K562 (cell line): Measurements from ENCODE around the gene NPAS3. TPM values are rescaled to one million over a fixed set of nuclear protein-coding genes. Genes with fewer than 3 reads are reported as not detected.

Source experiments
- ATAC-seq: fragments of 200-7000 bp; cut with Tn5 transposase; 3 replicates; pipeline ENCODE4 v1.9.1; 2020; ENCODE audit warnings: moderate library complexity
- BruUV-seq: library from RNA; stranded (reverse); fragments of 400-500 nt; replicated peaks from 2 replicates; lab custom pipeline; 2021; lab: Mats Ljungman, UMichigan
- CTCF ChIA-PET: fragments of 300-600 bp; formaldehyde crosslinking; extraction: SDS; loops from one replicate; lab custom pipeline; 2021; ENCODE audit warnings: low intra/inter-chr PET ratio; lab: Yijun Ruan, JAX
- POLR2A ChIA-PET: fragments of 300-600, 350-650 bp; sonication (Branson Sonifier 250); formaldehyde crosslinking; extraction: SDS; loops from one replicate; lab custom pipeline; 2021; ENCODE audit warnings: antibody characterized with exemption, inconsistent platforms; lab: Yijun Ruan, JAX
- DNase-seq, 4 experiments: peaks; one replicate each; pipeline versions ENCODE4 v3.0.0 to v3.0.0-alpha.2; 2011 to 2018; ENCODE audit warnings: low spot score in 3 of 4, mixed read lengths in 3 of 4; ENCODE audit errors: extremely low read depth in 1 of 4
- FAIRE-seq: peaks from 2 replicates; lab custom pipeline; 2011; peaks lifted over from hg19 to GRCh38; lab: Jason Lieb, UNC
- H2AFZ ChIP-seq: 2 replicates; pipeline ENCODE4 v1.6.0; 2011; ENCODE audit warnings: low read depth, low read length, control low read depth, inconsistent platforms
- H3K27ac ChIP-seq: fragments of 200-600 bp; 3 replicates; pipeline ENCODE4 v1.8.0; 2011; ENCODE audit warnings: low read depth, mild to moderate bottlenecking, control low read depth, inconsistent platforms, low read length, moderate library complexity, mixed read lengths; ENCODE audit errors: extremely low read depth
- H3K27me3 ChIP-seq, 2 experiments: fragments of 300-600 bp in 1 of 2; 2 replicates in 1 of 2; 3 replicates in 1 of 2; pipeline versions ENCODE4 v1.6.0 to v1.8.0; 2011; ENCODE audit warnings: inconsistent platforms in 2 of 2, low read length in 2 of 2, mild to moderate bottlenecking in 1 of 2, mixed read lengths in 1 of 2, moderate library complexity in 1 of 2; ENCODE audit not compliant: control insufficient read depth in 2 of 2, insufficient read depth in 2 of 2
- H3K36me3 ChIP-seq: fragments of 300-600 bp; 3 replicates; pipeline ENCODE4 v1.8.0; 2011; ENCODE audit warnings: mild to moderate bottlenecking, low read length, inconsistent platforms; ENCODE audit not compliant: control insufficient read depth, insufficient read depth
- H3K4me1 ChIP-seq, 2 experiments: fragments of 200-600 bp in 1 of 2; replicated peaks in 1 of 2; 2 replicates in 1 of 2; 3 replicates in 1 of 2; pipeline versions ENCODE4 v1.5.1 to v1.8.0; 2011; ENCODE audit warnings: inconsistent platforms in 2 of 2, low read length in 2 of 2, mild to moderate bottlenecking in 1 of 2, mixed read lengths in 1 of 2, moderate library complexity in 1 of 2; ENCODE audit not compliant: control insufficient read depth in 2 of 2, insufficient read depth in 2 of 2
- H3K4me2 ChIP-seq: 2 replicates; pipeline ENCODE4 v1.6.1; 2011; ENCODE audit warnings: low read length, control low read depth, inconsistent platforms, mixed read lengths; ENCODE audit not compliant: insufficient read depth
- H3K4me3 ChIP-seq: fragments of 200-600 bp; sonication (generic), shearing (Covaris generic); 2 replicates; pipeline ENCODE4 v1.5.1; 2016; ENCODE audit warnings: control low read depth, inconsistent platforms
- H3K79me2 ChIP-seq: fragments of 200-600 bp; 3 replicates; pipeline ENCODE4 v1.8.0; 2011; ENCODE audit warnings: low read length, inconsistent platforms; ENCODE audit not compliant: control insufficient read depth, insufficient read depth
- H3K9ac ChIP-seq, 2 experiments: 2 replicates each; pipeline versions ENCODE4 v1.6.0 to v1.6.1; 2011; ENCODE audit warnings: low read depth in 2 of 2, low read length in 2 of 2, control low read depth in 1 of 2, inconsistent platforms in 1 of 2, mild to moderate bottlenecking in 1 of 2, mixed read lengths in 1 of 2; ENCODE audit not compliant: insufficient read depth in 1 of 2
- H3K9me1 ChIP-seq: one replicate; pipeline ENCODE4 v1.6.0; 2011; ENCODE audit warnings: inconsistent platforms, mild to moderate bottlenecking, low read length, moderate library complexity; ENCODE audit not compliant: control insufficient read depth, insufficient read depth
- H3K9me3 ChIP-seq: replicated peaks from 2 replicates; pipeline ENCODE4 v1.5.1; 2011; ENCODE audit warnings: low read depth, low read length, inconsistent platforms; ENCODE audit not compliant: control insufficient read depth, insufficient read depth
- H4K20me1 ChIP-seq: replicated peaks from 2 replicates; pipeline ENCODE4 v1.6.1; 2011; ENCODE audit warnings: low read length, inconsistent platforms, mixed read lengths; ENCODE audit not compliant: control insufficient read depth, insufficient read depth
- RFX5 ChIP-seq: IDR thresholded peaks from 2 replicates; pipeline ENCODE4 v1.6.1; 2011; ENCODE audit warnings: low read depth, mild to moderate bottlenecking, improper control_type of control experiment, low read length
- TCF3 ChIP-seq: sonication (generic); formaldehyde crosslinking; IDR thresholded peaks from 2 replicates; pipeline ENCODE4 v1.4.0; 2020; ENCODE audit warnings: mild to moderate bottlenecking, missing genetic modification reagents
- ZNF316 ChIP-seq: fragments of 450-650 bp; IDR thresholded peaks from 2 replicates; pipeline ENCODE4 v1.6.1; 2016
- ZNF668 ChIP-seq: fragments of 250-450 bp; sonication (Bioruptor Pico); IDR thresholded peaks from 2 replicates; pipeline ENCODE4 v1.8.0; 2022; ENCODE audit warnings: mild to moderate bottlenecking, inconsistent platforms
- WGBS: fragments of 100-300 bp; shearing (Covaris generic); methylation state at CpG from one replicate; pipeline ENCODE4 v1.1.6; 2016; ENCODE audit warnings: low coverage, mixed read lengths; ENCODE audit not compliant: insufficient coverage; ENCODE audit errors: missing lambda C conversion rate; 5-methylcytosine and 5-hydroxymethylcytosine counted together
- in situ Hi-C: fragments of 300-500 bp; cut with MboI; formaldehyde crosslinking; loops from 4 replicates; pipeline ENCODE4 v1.15.0; 2018; ENCODE audit warnings: inconsistent platforms, mixed read lengths
- intact Hi-C: fragments of 100-400 bp; cut with micrococcal nuclease; formaldehyde crosslinking; loops from 2 replicates; pipeline ENCODE4 v1.14.2; 2022
- polyA plus RNA-seq, 8 experiments: library from polyadenylated mRNA; depleted of rRNA in 4 of 8; stranded (reverse) in 5 of 8; unstranded in 3 of 8; fragments of >200 nt; fragmentation: Nextera tagmentation in 2 of 8; fragmentation: Illumina TruSeq in 1 of 8; extraction: Ambion mirVana in 2 of 8; extraction: Trizol in 1 of 8; gene quantifications; 2 replicates each; pipeline versions ENCODE4 v1.2.1 to v1.2.3, GENCODE V29; 2011 to 2014; ENCODE audit warnings: inconsistent platforms in 1 of 8, missing spikeins in 1 of 8
- total RNA-seq, 7 experiments: library from RNA; depleted of rRNA in 6 of 7; stranded (reverse); fragments of >200 nt in 6 of 7; fragmentation: Illumina TruSeq in 2 of 7; extraction: Trizol in 2 of 7; gene quantifications; 2 replicates each; pipeline versions ENCODE4 v1.2.1 to v1.2.3, GENCODE V29; 2011 to 2021; ENCODE audit warnings: low replicate concordance in 1 of 7
- TF ChIP-seq, protein P1 (sequence below), 2 experiments: fragments of 250-450 bp in 1 of 2; fragments of 450-650 bp in 1 of 2; sonication (Bioruptor Pico) in 1 of 2; IDR thresholded peaks; 2 replicates each; pipeline versions ENCODE4 v1.6.1 to v1.8.0; 2016 to 2021; ENCODE audit warnings: mild to moderate bottlenecking in 2 of 2, moderate library complexity in 2 of 2, missing compliant biosample characterization in 1 of 2, missing genetic modification characterization in 1 of 2

The NPAS3 gene
- total and polyA plus RNA-seq, 9 of the 15 experiments (the other 6 are each of a cell fraction or from before 2014, with no cell fraction given), result 0.04 TPM; not detected in 8

DNA sequence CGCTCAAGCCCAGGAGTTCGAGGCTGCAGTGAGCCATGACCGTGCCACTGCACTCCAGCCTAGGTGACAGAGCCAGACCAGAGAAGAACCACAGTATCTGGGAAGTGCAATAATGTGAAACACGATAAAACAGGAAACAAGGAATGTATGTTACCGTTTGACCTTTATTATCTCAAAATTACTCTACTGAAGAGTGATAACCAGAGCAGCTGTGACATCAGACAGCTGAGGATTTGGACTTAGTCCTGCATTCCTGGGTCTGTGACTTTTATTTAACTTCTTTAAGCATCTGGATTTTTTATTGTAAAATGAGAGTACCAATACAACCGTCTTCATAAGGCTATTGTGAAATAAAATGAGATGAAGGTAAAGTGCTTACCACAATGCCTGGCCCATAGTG, 806.5 kb downstream of the NPAS3 start:
- no peaks in the 10 kb centered on the region for H3K36me3 ChIP-seq
- no peaks in the 10 kb centered on the region for H3K27me3 ChIP-seq
- no peak overlapping the region for H3K4me2 ChIP-seq
- no peak for TF ChIP-seq TCF3 (CRISPR knock-in tag)
- TF ChIP-seq, protein P1, sequence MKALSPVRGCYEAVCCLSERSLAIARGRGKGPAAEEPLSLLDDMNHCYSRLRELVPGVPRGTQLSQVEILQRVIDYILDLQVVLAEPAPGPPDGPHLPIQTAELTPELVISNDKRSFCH (CRISPR knock-in tag; IDR thresholded peaks at IDR 0.05), result no peak
- TF ChIP-seq, protein P1 (tag; IDR thresholded peaks at IDR 0.05), result peak; percentile 68; the same call in 1 of the 2 replicates
- TF ChIP-seq ZNF668 (CRISPR knock-in tag), result no peak
- H3K9me3 ChIP-seq, result no peaks in the 10 kb centered on the region
- no peaks in the 10 kb centered on the region for H3K9me1 ChIP-seq
- no peak overlapping the region for H2AFZ ChIP-seq
- H3K27ac ChIP-seq, result no peak overlapping the region
- intact Hi-C loops (no loop called here), in situ Hi-C loops (no loop called here)
- ATAC-seq, result no peak
- DNase-seq, result no peak
- no peaks in the 10 kb centered on the region for H4K20me1 ChIP-seq
- H3K79me2 ChIP-seq, result no peaks in the 10 kb centered on the region
- ChIA-PET POLR2A (no interaction called here), CTCF (no interaction called here)
- H3K9ac ChIP-seq, result no peak overlapping the region
- no peak overlapping the region for H3K4me3 ChIP-seq
- H3K4me1 ChIP-seq, result no peaks in the 10 kb centered on the region
- no TSS peak for BruUV-seq
- WGBS, result 1% methylated on average over 6 of the region's 6 CpGs
- FAIRE-seq, result no peak

DNA sequence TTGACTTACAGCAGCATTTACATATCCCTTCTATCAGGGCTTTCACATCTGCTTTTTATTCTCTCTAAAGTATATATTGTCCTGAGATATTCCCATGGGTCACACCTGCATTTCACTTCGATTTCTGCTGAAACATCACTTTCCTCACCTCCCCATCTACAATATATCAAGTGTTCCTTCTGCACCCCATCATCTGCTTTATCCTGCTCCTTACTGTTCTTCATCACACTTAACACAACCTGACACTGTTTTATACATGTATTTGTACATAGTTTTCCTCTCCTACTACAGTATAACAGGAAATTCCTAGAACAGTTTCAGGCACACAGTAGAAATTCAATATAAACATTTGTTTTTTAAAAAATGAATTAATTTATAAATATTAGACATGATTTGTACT, 809.1 kb downstream of the NPAS3 start:
- 0% methylated on average over 1 of the region's 1 CpG for WGBS
- TF ChIP-seq RFX5 (no peak), ZNF316 (peak; percentile 25; the same call in 1 of the 2 replicates)
- FAIRE-seq (no peak), DNase-seq (no peak), ATAC-seq (no peak)
- Histone ChIP-seq H3K79me2 (no peaks in the 10 kb centered on the region), H3K4me1 (no peaks in the 10 kb centered on the region), H2AFZ (no peak overlapping the region), H3K4me2 (no peak overlapping the region), H3K27me3 (no peaks in the 10 kb centered on the region), H3K9ac (no peak overlapping the region), H3K27ac (no peak overlapping the region), H3K9me3 (no peaks in the 10 kb centered on the region), H4K20me1 (no peaks in the 10 kb centered on the region), H3K36me3 (no peaks in the 10 kb centered on the region), H3K4me3 (no peak overlapping the region), H3K9me1 (no peaks in the 10 kb centered on the region)
- ChIA-PET CTCF (no interaction called here), POLR2A (no interaction called here)
- in situ Hi-C loops (no loop called here), intact Hi-C loops (no loop called here)
- BruUV-seq, result no TSS peak
